Medulla oblongata (tissue), 1 donor: Measurements from ENCODE around the gene ABAT.
A peak's percentile ranks its signal among the peaks of the same experiment; 100 is the strongest.

Experiments
- DNase-seq: peaks from one replicate; pipeline ENCODE4 v3.0.0-alpha.2; 2015; ENCODE audit errors: extremely low spot score

ABAT gene

DNA sequence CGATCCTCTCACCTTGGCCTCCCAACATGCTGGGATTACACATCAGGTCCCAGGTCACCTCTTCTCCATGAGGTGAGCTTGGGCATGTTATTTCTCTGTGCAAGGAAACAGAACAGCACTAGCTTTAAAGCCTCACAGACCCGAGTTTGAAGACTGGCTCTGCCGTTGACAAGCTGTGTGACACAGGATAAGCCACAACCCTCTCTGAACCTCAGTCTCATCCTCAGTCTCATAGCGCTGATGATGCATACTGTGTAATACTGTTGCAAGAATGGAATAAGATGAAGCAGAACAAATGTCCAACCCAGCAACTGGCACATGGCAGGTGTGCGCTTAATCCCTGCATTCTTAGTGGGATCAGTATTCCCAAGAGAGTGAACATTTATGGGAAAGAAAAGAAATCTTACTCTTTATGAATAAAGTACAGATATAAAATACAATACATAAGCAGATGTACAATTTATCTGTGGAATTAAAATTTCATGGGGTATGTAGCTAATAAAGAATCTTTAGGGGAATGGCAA is 43.5 kb downstream of the ABAT start:
- no peak for DNase-seq

DNA sequence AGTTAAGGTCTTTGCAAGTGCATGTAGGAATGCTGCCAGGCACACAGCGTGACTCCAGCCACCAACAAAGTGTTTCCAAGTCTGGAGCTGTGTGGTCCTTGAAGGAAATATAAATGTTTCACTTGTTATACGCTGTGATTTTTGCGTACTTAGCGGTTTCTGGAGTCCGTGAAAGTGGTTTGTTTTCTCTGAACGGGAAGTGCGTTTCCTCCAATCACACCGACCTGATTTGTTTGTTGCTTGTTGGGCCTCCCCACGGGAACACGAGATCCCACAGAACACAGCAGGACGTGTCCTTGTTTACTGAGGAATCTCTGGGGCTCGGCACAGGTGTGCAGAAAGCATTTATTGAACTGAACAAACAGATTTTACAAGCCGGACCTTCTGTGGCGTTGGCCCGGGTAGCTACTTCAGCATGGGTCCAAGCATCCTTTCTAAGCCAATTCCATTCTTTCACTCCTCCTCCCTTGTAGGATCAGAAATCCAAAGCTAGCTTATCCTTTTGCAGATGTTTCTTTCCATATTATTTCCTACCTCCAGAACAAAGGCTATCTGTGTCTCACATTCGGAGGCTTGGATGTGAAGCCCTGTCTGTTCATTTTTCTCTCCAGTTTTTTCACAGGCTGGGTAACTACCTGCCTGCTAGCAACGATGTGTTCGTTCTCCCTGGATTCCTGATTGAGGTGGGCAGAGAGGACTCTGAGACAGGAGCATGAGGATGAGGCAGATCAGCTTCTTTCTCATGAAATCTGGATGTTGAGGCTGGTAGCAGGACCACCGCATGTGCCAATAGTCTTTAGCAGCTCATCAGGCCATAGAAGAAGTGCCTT is 44.6 kb downstream of the ABAT start:
- no peak for DNase-seq

DNA sequence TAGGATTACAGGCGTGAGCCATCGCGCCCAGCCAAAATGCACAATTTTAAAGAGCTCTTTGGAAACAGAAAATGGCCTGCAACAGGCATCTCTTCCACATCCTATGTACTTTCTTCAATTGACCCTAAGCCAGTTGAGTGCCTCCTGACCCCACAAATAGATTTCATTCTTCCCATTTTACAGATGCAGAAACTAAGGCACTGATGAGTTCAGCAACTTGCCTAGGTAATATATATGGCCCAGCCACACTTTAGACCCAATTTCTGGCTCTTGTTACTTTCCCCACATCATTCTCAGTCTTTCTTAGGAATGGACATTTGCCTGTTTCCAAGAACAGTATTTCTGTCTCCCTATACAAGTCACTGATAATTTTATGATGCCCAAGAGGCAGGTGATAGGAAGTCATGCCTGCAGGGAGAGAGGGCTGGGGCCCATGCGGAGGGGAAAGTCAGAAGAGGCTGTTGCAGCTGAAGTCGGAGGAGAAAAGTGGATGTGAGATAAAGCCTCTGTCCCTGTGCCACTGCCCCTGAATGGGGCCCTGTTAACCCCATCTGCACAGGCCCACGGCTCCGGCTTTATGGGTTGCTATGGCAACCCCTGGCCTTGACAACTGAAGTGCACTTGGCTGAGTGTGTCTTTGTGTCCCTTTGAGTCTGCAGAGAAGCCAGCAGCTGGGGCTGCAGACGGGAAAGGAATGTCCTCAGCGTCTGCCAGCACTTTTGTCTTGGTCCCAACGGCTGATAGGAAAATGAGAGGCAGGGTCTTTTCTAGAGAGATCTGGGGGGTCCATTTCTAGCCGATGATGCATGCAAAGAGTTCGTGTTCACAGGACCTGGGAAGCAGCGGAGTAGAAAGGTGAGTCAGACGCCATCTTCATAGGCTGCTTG is 45.9 kb downstream of the ABAT start:
- peak; percentile 54 for DNase-seq

DNA sequence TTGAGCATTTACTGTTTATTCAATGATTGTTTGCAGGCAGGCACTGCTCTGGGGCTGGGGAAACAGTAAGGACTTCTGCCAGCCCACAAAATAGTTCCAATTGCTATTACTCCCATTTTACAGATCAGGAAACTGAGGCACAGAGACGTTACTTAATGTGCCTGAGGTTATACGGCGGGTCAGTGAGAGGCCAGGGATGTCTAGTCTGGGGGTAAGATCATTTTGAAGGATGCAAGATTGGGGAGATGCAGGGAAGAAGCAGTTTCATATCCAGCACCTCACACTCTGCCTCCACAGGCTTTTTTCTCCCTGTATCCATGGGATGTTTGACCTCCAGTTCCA is 46.5 kb downstream of the ABAT start:
- no peak for DNase-seq

DNA sequence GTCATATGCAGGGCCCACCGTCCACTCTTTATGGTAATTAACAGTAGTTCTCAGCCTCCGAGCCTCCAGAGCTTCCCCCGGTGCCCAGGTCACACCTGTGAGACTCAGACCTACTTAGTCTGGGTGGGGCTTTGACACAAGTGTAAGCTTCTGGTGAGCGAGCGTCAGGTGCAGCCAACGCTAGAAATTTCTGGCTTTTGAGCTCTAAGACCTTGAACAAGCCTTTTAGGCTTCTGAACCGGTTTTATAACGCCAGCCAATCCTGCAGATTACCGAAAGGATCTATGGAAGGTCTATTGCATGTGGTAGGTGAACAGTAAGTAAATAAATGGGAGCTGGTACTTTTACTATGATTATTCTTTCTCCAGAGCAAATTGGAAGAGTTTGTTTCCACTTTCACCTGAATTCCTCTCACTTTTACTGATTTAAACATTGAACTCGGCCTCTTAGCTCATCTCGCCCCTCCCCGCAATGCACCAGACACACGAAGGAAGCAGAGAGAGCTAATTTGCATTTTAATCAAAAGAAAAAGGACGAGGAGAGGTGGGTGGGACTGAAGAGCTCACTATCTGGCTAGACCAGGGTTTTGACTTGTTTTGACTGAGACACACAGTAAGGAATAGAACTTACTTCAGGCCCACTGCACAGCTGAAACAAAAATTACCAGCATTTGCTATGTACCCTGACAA is 47.1 kb downstream of the ABAT start:
- DNase-seq = no peak

DNA sequence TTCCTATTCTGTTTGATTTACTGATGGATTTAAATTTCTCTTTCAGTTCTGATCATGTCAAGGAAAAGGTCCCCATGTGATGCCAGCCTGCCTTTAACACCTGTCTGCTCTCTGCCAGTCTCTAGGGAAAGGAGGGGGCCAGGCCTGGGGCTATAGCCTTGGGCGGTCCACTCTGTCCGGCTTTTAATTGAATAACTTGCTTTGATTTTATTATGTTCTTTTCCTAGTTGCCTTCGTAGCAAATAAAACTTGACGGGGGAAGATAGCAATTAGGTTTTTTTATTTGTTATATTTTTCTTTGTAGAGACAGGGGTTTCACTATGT is 47.6 kb downstream of the ABAT start:
- no peak for DNase-seq

DNA sequence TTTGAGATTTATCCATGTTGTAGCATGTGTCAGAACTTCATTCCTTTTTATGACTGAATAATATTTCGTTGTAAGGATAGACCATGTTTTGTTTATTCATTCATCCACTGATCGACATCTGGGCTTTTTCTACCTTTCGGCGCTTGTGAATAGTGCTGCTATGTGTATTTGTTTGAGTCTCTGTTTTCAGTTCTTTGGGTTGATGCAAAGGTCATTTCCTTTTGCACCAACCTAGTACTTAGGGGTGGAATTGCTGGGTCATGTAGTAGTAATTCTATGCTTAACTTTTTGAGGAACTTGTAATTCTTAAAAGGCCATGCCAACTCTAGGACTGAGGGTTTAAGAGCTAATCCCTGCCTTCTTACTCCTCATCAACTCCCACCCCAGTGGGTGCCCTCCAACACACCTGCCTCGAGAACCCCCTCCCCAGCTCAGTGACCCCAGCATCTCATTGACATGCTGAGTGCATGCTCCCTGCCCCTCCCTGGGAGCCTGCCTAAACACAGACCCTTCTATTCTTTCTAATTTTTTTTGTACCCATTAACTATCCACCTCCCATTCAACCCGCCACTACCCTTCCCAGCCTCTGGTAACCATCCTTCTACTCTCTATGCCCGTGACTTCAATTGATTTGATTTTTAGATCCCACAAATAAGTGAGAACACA is 51.2 kb downstream of the ABAT start:
- no peak for DNase-seq

DNA sequence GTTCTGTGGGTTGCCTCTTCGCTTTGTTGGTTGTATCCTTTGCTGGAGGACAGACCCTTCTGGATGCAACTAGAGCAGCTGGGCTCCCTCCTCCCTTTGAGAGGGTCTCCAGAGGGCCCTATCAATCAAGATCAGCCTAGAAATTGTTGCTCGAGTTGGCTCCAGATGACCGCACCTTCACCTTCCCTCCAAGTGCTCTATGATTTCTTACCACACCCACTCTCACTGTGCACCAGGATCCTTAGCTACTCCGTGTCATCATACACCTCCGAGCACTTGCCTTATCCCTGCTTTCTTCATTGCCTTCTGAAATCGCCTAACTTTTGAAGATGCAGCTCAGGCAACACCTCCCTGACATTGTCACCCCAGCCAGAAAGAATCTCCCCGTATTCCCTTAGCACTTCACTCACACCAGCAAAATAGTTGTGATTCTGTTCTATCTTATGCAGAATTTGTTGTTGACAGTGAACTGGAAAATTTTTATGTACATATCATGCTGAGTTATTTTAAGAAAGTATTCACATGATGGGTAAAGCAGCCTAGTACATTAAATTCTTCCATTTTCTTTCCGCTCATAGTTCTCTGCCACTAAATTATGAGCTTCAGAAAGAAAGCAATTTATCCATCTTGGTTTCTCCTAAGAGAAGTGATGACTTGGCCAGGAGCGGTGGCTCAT is 52.9 kb downstream of the ABAT start:
- no peak for DNase-seq

DNA sequence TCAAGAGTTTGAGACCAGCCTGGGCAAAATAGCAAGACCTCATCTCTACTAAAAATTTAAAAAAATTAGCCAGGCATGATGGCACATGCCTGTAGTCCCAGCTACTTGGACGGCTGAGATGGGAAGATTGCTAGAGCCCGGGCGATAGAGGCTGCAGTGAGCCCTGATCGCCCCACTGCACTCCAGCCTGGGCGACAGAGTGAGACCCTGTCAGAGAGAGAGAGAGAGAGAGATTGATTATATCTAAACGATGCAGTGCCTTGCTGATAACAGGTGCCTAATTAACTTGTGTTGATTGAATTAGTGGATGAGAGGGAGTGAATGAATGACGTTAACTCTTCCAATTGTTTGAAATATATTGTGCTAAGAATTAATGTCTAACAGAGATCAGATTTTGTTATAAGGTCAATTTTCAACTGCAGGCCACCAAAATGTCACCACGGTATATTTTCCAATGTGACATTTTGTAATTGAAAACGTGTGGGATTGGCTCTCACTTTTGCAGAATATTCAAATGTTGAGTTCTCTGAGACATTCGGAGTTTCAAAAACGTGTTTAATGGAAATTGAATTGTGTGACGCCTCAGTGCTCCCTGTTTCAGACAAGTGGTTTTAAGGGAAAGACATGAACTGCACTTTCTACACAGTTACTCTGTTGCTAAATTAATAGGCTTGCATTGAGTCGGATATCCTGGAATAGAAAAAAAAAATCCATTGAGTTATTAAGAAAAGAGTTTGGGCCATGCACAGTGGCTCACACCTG is 53.6 kb downstream of the ABAT start:
- no peak for DNase-seq

DNA sequence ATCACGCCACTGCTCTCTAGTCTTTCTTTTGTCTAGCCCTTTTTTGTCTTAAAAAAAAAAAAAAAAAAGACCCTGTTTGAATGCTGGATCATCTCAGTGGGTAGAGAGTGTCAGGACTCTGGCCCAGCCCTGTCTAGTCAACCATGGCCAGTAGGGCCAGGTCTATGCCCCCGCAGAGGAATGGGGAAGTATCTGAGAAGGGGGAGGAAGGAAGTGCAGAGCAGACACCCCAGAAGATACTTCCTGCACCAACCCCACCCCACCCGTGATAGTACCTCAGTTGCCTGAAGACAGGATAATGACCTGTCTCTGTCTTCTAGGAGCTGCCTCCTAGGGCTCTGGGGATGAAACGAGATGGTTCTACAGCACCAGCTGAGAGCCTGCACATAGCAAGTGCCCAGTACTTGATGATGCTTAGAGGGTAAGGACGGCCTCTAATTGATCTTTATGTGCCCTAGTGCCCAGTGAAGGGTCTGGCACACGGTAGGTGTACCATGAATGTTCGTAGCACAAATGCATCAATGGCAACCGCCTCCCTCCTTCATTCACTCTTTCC is 55.4 kb downstream of the ABAT start:
- DNase-seq = no peak

DNA sequence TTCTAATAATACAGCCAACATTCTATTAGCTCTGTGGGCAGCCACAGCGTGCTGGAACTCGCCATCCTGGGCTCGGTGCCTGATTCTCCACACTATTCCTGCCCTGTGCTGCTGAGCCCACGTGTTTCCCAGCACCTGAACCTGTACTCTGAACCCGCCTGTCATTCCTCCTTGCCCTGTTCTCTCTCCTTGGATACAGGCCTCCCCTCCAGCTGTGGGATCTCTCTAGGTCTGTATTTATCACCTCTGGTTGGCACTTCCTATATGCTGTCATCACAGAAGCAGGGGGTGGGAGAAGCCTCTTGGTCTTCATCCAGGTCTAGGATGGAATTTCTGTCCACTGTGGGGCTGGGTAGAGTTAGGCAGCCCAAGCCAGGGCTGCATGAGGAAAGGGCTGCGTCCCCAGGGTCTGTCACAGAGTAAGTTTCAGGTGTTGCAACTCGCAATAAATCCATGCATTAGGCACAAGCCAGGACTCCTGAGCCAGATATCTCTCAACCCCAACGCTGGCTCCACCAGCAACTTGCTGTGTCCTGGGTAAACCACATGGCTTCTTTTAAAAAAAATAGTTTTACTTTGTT is 56.0 kb downstream of the ABAT start:
- DNase-seq = no peak

DNA sequence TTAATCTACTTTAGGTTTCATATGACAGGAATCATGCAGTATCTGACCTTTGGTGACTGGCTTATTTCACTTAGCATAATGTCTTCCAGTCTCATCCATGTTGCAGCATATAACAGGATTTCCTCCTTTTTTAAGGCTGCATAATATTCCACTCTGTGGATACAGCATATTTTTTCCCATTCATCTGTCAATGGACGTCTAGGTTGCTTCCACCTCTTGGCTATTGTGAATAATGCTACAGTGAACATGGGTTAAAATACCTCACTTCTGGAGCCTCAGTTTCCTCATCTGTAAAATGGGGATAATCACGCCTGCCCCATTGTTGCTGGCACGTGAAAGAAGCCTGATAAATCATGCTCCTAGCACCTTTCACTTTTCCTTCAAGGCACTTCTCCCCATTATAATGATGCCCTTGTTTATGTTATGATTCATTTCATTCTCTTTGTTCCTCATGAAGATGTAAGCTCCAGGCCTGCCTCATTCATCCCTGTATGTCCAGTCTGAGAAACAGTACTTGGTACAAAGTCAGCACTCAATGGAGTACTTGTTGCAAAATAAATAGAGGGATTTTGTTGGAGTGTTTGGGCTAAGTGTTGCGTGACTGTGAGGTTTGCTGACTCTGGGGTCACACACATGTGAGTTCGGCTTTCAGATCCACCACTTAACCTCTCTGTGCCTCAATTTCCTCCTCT is 59.6 kb downstream of the ABAT start:
- no peak for DNase-seq

DNA sequence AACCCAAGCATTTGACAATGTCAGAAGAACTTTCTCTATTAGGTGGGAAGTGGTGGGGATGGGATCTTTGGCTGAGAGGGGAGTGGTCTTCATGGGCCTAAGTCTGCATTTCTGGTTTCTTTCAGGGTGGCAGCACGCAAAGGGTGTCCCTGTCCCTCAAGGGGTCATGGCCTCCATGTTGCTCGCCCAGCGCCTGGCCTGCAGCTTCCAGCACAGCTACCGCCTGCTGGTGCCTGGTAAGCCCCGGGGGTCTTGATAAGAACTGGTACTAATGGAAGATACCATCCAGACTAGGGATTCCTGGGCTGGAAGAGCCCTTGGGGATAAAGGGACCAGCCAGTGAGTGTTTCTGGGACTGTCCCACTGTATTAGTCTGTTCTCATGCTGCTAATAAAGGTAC is 61.2 kb downstream of the ABAT start:
- no peak for DNase-seq

DNA sequence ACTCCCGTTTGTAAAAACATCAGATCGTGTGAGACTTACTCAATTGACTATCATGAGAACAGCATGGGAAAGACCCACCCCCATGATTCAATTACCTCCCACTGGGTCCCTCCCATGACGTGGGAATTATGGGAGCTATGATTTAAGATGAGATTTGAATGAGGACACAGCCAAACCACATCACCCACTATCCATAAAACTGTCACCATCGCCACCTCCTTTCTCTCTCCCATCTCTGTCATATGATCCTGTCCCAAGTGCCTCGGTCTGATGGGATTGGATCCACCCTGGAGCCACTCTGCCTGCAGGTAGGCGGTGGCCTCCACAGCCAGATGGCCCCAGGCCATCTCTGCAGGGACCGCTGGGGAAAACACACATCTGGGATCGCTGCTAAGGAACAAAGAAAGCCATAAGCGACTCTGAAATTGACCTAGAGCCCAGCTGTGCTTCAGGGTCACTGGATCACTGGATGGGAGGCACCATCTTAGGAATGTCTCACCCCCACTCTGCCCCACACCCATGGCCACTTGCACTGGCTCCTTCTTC is 61.8 kb downstream of the ABAT start:
- no peak for DNase-seq

DNA sequence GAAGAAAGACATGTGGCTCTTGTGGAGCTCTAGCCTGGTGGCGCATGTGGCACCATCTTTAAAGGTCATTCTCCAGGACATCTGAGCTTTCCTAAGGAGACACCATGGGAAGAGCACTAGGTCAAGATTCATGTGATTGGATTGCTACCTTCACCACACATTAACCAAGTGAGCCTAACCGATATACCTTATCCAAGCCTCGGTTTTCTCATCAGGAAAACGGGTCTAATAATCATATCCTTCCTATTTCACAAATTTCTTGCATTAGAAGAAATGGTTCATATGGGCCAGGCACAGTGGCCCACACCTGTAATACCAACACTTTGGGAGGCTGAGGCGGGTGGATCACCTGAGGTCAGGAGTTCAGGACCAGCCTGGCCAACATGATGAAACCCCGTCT is 64.7 kb downstream of the ABAT start:
- DNase-seq = no peak

DNA sequence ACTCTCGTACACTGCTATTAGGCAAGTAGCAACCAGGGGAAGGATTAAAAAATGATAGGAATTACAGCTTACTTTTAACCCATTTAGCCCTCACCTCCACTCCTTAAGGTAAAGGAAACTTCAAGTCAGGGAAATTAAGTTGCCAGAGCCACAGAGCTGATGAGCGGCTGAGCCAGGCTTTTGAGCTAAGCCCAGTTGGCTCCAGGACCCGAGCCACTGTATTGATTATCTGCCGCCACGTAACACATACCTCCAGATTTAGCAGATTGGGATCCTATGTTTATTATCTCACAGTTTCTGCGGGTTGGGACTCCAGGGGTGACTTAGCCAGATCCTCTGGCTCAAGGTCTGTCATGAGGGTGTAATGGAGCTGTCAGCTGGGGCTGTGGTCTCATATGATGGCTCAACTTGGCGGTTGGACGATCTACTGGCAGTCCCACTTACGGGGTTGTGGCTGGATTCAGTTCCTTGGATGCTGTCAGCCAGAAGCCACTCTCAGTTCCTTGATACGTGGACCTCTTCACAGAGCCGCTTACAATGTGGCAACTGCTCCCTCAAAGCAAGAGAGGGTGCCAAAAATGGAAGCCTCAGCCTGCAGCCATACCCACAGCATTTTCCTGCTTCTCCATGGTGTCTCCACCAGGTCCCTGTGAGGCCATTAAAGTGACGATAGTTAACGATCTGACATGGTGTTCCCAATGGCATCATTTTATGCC is 65.7 kb downstream of the ABAT start:
- no peak for DNase-seq

DNA sequence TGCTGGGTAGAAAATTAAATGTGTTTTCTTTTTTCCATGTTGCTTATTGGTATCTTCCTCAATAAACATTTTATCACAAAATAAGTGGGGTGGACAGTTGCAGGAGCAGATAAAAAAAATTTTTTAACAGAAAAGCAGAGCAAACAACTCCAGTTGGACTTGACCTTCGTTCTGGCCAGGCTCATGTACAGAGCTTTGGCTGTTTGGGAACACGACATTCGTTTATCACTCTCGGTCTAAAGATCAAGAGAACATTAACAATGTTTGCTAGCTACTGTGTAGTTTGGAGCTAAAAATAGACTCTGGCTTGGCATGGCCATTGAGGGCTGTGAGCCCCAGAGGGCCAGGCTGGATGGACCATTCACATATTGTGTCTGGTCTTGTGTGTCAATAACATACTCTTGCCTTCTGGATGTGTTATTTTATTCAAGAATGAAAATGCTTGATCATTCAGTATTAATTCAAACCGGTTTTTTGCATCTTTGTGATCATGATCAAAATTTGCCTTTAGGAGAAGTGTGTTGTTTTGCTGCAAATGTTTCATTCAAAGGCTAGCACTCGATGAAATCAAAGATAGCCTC is 66.4 kb downstream of the ABAT start:
- no peak for DNase-seq

DNA sequence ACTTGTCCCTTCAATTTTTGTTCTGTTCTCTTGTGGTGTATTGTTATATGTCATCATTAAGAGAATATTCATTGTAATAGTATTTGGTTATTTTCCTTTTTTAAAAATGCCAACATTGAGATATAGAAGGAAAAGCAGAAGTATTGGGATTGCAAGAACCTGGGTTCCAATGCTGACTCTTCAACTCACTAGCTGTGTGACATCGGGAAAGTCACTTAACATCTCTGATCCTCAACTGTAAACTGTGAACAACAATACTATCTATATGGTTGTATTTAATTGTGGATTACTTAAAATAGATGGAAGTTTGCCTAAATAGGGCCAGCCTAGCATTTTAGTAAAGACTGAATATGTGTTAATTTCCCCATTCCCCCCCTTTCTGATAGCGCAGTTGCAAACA is 67.2 kb downstream of the ABAT start:
- DNase-seq = no peak
